Activated naive CD4-positive, alpha-beta T cell treated with anti-CD3 and anti-CD28 coated beads, Interleukin-2, amount 50 U/mL, for 24 hours (primary cell): ENCODE measurements around the gene MEPCE.

ENCODE experiments used
- H3K27ac Mint-ChIP-seq: one replicate; pipeline ENCODE4 v1.8.0; 2021; ENCODE audit warnings: mild to moderate bottlenecking, mixed read lengths
- H3K27me3 Mint-ChIP-seq: one replicate; pipeline ENCODE4 v1.8.0; 2021; ENCODE audit warnings: mixed read lengths
- H3K36me3 Mint-ChIP-seq: one replicate; pipeline ENCODE4 v1.8.0; 2021; ENCODE audit warnings: mixed read lengths
- H3K4me1 Mint-ChIP-seq: one replicate; pipeline ENCODE4 v1.8.0; 2021; ENCODE audit warnings: mixed read lengths
- H3K4me3 Mint-ChIP-seq: one replicate; pipeline ENCODE4 v1.8.0; 2021; ENCODE audit warnings: mild to moderate bottlenecking, mixed read lengths
- H3K9me3 Mint-ChIP-seq: one replicate; pipeline ENCODE4 v1.8.0; 2021; ENCODE audit warnings: mixed read lengths

The MEPCE gene

DNA sequence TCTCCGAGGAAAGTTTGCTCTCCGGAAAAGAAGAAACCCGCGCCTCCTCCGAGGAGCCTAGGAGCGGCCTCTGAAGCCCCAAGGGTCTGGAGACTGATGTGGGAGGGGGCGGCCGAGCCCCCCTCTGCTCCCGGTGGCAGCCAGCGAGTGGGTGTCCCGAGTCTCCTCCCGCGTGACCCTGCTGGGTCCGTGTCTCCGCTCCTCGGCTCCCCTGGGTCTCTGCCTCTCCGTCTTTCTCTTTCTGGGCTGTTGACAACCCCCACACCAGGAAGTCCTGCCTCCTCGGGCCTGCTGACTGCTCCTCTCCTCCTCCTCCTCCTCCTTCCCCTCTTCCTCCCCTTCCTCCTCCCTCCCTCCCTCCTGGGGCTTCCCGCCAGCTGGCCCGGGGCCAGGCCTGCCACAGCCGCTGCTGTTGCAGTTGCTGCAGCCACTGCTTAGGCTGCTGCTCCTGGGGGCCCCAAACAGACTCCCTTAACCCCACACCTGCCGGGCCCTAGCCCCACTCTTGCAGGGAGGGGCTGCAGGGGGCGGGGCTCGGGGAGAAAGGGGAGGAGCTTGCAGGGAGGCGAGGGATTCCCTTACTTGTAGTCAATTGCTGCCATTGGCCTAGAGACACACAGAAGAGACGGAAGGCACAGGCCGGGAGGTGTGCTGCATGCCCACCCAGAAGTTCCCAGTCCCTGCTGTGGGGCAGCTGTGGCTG lies 49.5 kb downstream of the MEPCE start, which contains the start of gene TSC22D4:
TSC22D4 (minus strand) TSS at position 257 of the 703 bp plus-strand sequence. CDS start 1,176 bp downstream, outside the sequence.
- H3K9me3 Mint-ChIP-seq, result no peaks in the 10 kb centered on the region
- peaks cover 2% of the 10 kb centered on the region for H3K36me3 Mint-ChIP-seq
- H3K27ac Mint-ChIP-seq, result peak within 1 kb of the TSS; percentile 90
- H3K27me3 Mint-ChIP-seq, result no peaks in the 10 kb centered on the region
- peaks cover 38% of the 10 kb centered on the region for H3K4me1 Mint-ChIP-seq
- peak within 1 kb of the TSS; percentile 96 for H3K4me3 Mint-ChIP-seq

DNA sequence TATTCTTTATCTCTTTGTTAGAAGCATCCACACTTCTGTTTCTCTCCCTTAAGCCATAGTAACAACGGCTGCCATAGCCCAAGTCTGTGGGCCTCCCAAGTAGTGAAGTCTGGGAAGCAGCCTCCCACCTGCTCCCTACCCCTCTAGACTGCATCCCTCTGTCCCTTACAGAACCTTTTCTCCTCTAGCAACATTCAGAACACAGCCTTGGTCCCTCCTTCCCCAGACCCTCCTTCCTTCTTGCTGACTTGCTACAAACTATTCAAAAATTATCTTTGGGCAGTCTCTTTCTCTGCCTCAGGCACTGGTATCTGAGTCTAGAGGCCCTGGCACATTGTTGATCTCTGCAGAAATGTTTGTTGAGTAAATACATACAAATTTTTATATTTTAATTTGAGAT lies 51.8 kb downstream of the MEPCE start:
- Mint-ChIP-seq H3K4me3 (no peak overlapping the region), H3K27ac (peak overlapping the region; percentile 79), H3K9me3 (no peaks in the 10 kb centered on the region), H3K36me3 (peaks cover 2% of the 10 kb centered on the region), H3K27me3 (no peaks in the 10 kb centered on the region), H3K4me1 (peaks cover 22% of the 10 kb centered on the region)

- Mint-ChIP-seq H3K4me3 (peak overlapping the region; percentile 89), H3K9me3 (no peaks in the 10 kb centered on the region), H3K36me3 (no peaks in the 10 kb centered on the region), H3K27me3 (no peaks in the 10 kb centered on the region), H3K4me1 (peaks cover 15% of the 10 kb centered on the region), H3K27ac (peak overlapping the region; percentile 72)
Measured at GRCh38 chr7:100482728-100483089, 53.1 kb downstream of the MEPCE start.

GRCh38 chr7:100483090-100483721 lies 53.6 kb downstream of the MEPCE start:
- H3K36me3 Mint-ChIP-seq, result no peaks in the 10 kb centered on the region
- peak overlapping the region; percentile 72 for H3K27ac Mint-ChIP-seq
- peak overlapping the region; percentile 89 for H3K4me3 Mint-ChIP-seq
- no peaks in the 10 kb centered on the region for H3K9me3 Mint-ChIP-seq
- peaks cover 15% of the 10 kb centered on the region for H3K4me1 Mint-ChIP-seq
- H3K27me3 Mint-ChIP-seq, result no peaks in the 10 kb centered on the region
